Mucosa of descending colon (tissue), 3 donors: ENCODE measurements around the gene FOLR3. TPM values are rescaled to one million over a fixed set of nuclear protein-coding genes. Genes with fewer than 3 reads are reported as not detected.

Experiments used
- ATAC-seq: fragments of 200-7000 bp; cut with Tn5 transposase; one replicate; pipeline ENCODE4 v1.9.1; 2020; ENCODE audit warnings: mild to moderate bottlenecking, moderate library complexity
- DNase-seq, 3 donors: peaks; one replicate each; pipeline ENCODE4 v3.0.0-alpha.2; 2020
- H3K36me3 ChIP-seq: fragments of 200-600 bp; one replicate; pipeline ENCODE4 v1.8.0; 2021; ENCODE audit warnings: low read depth, mild to moderate bottlenecking
- H3K4me1 ChIP-seq: fragments of 200-600 bp; one replicate; pipeline ENCODE4 v1.8.0; 2021; ENCODE audit warnings: low read depth, mild to moderate bottlenecking
- H3K4me3 ChIP-seq: fragments of 200-600 bp; one replicate; pipeline ENCODE4 v1.8.0; 2021; ENCODE audit warnings: mild to moderate bottlenecking
- H3K9me3 ChIP-seq: fragments of 200-600 bp; one replicate; pipeline ENCODE4 v1.8.0; 2021; ENCODE audit warnings: mild to moderate bottlenecking
- CTCF ChIP-seq: fragments of 200-600 bp; IDR thresholded peaks from one replicate; pipeline ENCODE4 v1.8.0; 2022; ENCODE audit warnings: antibody characterized with exemption, mild to moderate bottlenecking
- intact Hi-C, 2 donors: fragments of 100-400 bp; cut with DNase I in 1 of 2; cut with micrococcal nuclease in 1 of 2; formaldehyde crosslinking; loops; one replicate each; pipeline versions ENCODE4 v1.11.0 to v1.11.1; 2022; cut with DNase I, micrococcal nuclease
- total RNA-seq, 3 donors: library from RNA; stranded (reverse); fragmentation: NEBNext Ultra II Directional in 2 of 3; extraction: Animal tissue kit (Norgen Biotek cat#: 25700) in 2 of 3; gene quantifications; one replicate each; pipeline versions ENCODE4 v1.2.1 to v1.2.4, GENCODE V29; 2021 to 2023
- donor health status: DM: no; HTN: no; CAD: no; lungs with moderate emphysema.
- donor health status: DM: no; HTN: no; CAD: no.
- donor health status: DM: no; HTN: yes; CAD: no.

Gene FOLR3
- total RNA-seq, 3 donors from 2014 or later = not detected

- ATAC-seq (no peak), DNase-seq (no peak)
- H3K9me3 ChIP-seq = no peaks in the 10 kb centered on the region
- no peaks in the 10 kb centered on the region for H3K36me3 ChIP-seq
- H3K4me3 ChIP-seq = peak overlapping the region; percentile 88
- H3K4me1 ChIP-seq = peaks cover 15% of the 10 kb centered on the region
- TF ChIP-seq CTCF = no peak
- intact Hi-C loops = no loop called here
Measured at GRCh38 chr11:72102162-72102561, 33.4 kb upstream of the FOLR3 start.

GRCh38 chr11:72102631-72102945 lies 32.9 kb upstream of the FOLR3 start:
- Histone ChIP-seq H3K9me3 (no peaks in the 10 kb centered on the region), H3K4me3 (peak overlapping the region; percentile 88), H3K4me1 (peaks cover 15% of the 10 kb centered on the region), H3K36me3 (no peaks in the 10 kb centered on the region)
- ATAC-seq (no peak), DNase-seq (no peak)
- no peak for TF ChIP-seq CTCF
- intact Hi-C loops = no loop called here

DNA sequence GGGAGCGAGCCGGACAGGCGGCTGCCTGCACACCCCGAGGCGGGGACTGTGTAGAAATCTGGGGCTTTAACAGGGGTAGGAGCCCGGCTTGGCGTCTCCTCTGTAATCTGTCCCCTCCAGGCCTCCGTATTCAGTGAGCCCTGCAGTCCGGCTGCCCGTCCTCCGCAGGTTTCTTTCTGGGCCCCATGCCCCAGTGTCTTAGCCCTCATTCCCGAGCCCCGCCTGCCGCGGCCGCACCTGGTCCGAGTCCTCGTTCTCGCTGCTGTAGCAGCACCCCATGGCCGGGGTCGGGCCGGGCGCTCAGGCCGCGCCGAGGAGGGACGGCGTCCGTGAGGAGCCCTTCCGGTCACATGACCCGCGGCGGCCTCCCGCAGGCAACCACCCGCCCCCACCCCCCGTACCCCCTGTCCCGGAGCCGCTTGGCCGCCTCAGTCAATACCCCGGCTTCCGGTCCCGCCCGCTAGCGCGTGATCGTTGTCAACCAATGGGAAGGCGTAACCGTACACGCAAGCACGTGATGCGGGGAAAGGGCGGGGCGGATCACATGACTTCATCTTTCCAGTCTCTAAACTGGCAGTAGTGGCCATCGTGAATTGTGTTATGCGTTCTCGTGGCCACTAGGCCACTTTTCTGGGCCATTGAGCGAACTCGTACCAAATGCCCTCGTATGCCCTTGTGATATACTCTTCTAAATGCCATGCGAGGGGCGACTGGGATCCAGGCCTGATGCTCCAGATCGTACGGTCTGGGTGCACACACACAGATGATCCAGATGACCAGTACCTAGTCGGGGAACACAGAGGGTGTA lies 32.4 kb upstream of the FOLR3 start, which contains the start of gene LAMTOR1:
LAMTOR1 (minus strand) TSS at position 352 of the 808 bp plus-strand sequence; CDS start at position 279, 73 bp downstream.
- Histone ChIP-seq H3K4me3 (peak within 1 kb of the TSS; percentile 88), H3K4me1 (peaks cover 15% of the 10 kb centered on the region), H3K9me3 (no peaks in the 10 kb centered on the region), H3K36me3 (no peaks in the 10 kb centered on the region)
- intact Hi-C loops = no loop called here
- TF ChIP-seq CTCF = no peak
- DNase-seq (peak; percentile 99 to 100 (median 100)), ATAC-seq (peak; percentile 99)

DNA sequence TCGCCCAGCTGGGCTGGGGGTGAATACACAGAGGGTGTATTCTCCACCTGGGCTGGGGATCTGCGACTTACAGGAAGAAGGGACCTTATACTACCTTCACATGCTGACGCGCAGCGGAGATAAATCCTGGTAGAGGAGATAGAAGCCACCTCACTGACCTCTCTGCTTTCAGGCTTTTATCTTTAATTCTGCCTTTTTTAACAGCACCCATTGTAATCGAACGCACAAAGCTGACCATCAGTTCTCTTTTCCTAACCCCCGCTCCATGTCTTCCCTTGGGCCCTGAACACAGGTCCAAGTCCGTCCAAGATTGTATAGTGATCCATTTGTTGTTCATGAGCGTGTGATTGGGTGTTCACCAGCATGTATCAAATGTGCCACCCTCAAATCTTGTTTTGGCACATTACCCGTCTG lies 31.8 kb upstream of the FOLR3 start:
- intact Hi-C loops = no loop called here
- no peaks in the 10 kb centered on the region for H3K36me3 ChIP-seq
- ATAC-seq = no peak
- no peaks in the 10 kb centered on the region for H3K9me3 ChIP-seq
- no peak for TF ChIP-seq CTCF
- no peak for DNase-seq
- no peak overlapping the region for H3K4me3 ChIP-seq
- H3K4me1 ChIP-seq = peaks cover 15% of the 10 kb centered on the region

DNA sequence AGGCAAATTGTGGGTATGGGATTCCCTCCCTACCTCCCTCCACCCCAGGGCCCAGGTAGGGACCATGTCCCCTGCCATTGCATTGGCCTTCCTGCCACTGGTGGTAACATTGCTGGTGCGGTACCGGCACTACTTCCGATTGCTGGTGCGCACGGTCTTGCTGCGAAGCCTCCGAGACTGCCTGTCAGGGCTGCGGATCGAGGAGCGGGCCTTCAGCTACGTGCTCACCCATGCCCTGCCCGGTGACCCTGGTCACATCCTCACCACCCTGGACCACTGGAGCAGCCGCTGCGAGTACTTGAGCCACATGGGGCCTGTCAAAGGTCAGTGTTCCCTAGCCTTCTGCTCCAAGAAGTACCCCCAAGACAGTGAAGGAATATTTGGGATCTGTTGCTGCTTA lies 29.6 kb upstream of the FOLR3 start, which contains the start of gene TOMT:
TOMT (plus strand) TSS at position 37 of the 400 bp plus-strand sequence; CDS start at position 65, 28 bp downstream.
- no peak for TF ChIP-seq CTCF
- intact Hi-C loops = no loop called here
- Histone ChIP-seq H3K4me3 (no peak within 1 kb of the TSS), H3K4me1 (peaks cover 15% of the 10 kb centered on the region), H3K36me3 (no peaks in the 10 kb centered on the region), H3K9me3 (no peaks in the 10 kb centered on the region)
- DNase-seq (peak in 1 of 3 donors; percentile 56), ATAC-seq (no peak)
